Mesendoderm (in vitro differentiated cells): ENCODE data around the gene GCAT.

Experiments used
- DNase-seq: peaks from one replicate; pipeline ENCODE4 v3.0.0; 2013
- H2AK5ac ChIP-seq: 2 replicates; pipeline ENCODE4 v1.6.1; 2013; ENCODE audit warnings: low read length, inconsistent platforms
- H2BK120ac ChIP-seq: 2 replicates; pipeline ENCODE4 v1.6.1; 2013; ENCODE audit warnings: low read depth, mild to moderate bottlenecking, low read length, moderate library complexity, mixed read lengths
- H2BK15ac ChIP-seq: replicated peaks from 2 replicates; pipeline ENCODE4 v1.6.1; 2013; ENCODE audit warnings: low read depth, mild to moderate bottlenecking, moderate library complexity
- H2BK5ac ChIP-seq: 2 replicates; pipeline ENCODE4 v1.6.1; 2013; ENCODE audit warnings: low read length, inconsistent platforms
- H3K18ac ChIP-seq: 2 replicates; pipeline ENCODE4 v1.6.1; 2013; ENCODE audit warnings: mild to moderate bottlenecking, low read length, mixed read lengths
- H3K23ac ChIP-seq: one replicate; pipeline ENCODE4 v1.6.1; 2013; ENCODE audit warnings: low read length
- H3K27ac ChIP-seq: 2 replicates; pipeline ENCODE4 v1.5.1; 2013; ENCODE audit warnings: low read depth, mild to moderate bottlenecking, inconsistent platforms, low read length, moderate library complexity
- H3K27me3 ChIP-seq: 2 replicates; pipeline ENCODE4 v1.6.1; 2013; ENCODE audit warnings: low read length, control low read depth, mild to moderate bottlenecking, inconsistent platforms; ENCODE audit not compliant: insufficient read depth, poor library complexity
- H3K36me3 ChIP-seq: 2 replicates; pipeline ENCODE4 v1.6.1; 2013; ENCODE audit warnings: low read length, inconsistent platforms; ENCODE audit not compliant: control insufficient read depth, insufficient read depth
- H3K4ac ChIP-seq: one replicate; pipeline ENCODE4 v1.6.1; 2013; ENCODE audit warnings: low read depth, mild to moderate bottlenecking, low read length, moderate library complexity
- H3K4me1 ChIP-seq: 2 replicates; pipeline ENCODE4 v1.6.1; 2013; ENCODE audit warnings: low read depth, low read length, inconsistent platforms; ENCODE audit not compliant: control insufficient read depth
- H3K4me2 ChIP-seq: 2 replicates; pipeline ENCODE4 v1.6.1; 2013; ENCODE audit warnings: low read length
- H3K4me3 ChIP-seq: 2 replicates; pipeline ENCODE4 v1.5.1; 2013; ENCODE audit warnings: mild to moderate bottlenecking, low read length
- H3K56ac ChIP-seq: one replicate; pipeline ENCODE4 v1.6.1; 2013; ENCODE audit warnings: low read length
- H3K79me1 ChIP-seq: 2 replicates; pipeline ENCODE4 v1.6.1; 2013; ENCODE audit warnings: low read length, inconsistent platforms
- H3K79me2 ChIP-seq: 2 replicates; pipeline ENCODE4 v1.6.1; 2013; ENCODE audit warnings: mild to moderate bottlenecking, low read length; ENCODE audit not compliant: control insufficient read depth, insufficient read depth
- H3K9ac ChIP-seq: 2 replicates; pipeline ENCODE4 v1.6.1; 2013; ENCODE audit warnings: low read length, inconsistent platforms
- H4K5ac ChIP-seq: one replicate; pipeline ENCODE4 v1.6.1; 2013; ENCODE audit warnings: low read length
- H4K8ac ChIP-seq: one replicate; pipeline ENCODE4 v1.6.1; 2013; ENCODE audit warnings: low read depth, mild to moderate bottlenecking, control low read depth, low read length, moderate library complexity
- WGBS: extraction: QIAGEN DNeasy Blood & Tissue Kit; methylation state at CpG from one replicate; pipeline ENCODE4 v1.1.7; 2013; ENCODE audit warnings: low lambda C conversion rate, missing lambda C conversion rate; ENCODE audit not compliant: insufficient coverage; ENCODE audit errors: extremely low coverage; 5-methylcytosine and 5-hydroxymethylcytosine counted together

GCAT gene

DNA sequence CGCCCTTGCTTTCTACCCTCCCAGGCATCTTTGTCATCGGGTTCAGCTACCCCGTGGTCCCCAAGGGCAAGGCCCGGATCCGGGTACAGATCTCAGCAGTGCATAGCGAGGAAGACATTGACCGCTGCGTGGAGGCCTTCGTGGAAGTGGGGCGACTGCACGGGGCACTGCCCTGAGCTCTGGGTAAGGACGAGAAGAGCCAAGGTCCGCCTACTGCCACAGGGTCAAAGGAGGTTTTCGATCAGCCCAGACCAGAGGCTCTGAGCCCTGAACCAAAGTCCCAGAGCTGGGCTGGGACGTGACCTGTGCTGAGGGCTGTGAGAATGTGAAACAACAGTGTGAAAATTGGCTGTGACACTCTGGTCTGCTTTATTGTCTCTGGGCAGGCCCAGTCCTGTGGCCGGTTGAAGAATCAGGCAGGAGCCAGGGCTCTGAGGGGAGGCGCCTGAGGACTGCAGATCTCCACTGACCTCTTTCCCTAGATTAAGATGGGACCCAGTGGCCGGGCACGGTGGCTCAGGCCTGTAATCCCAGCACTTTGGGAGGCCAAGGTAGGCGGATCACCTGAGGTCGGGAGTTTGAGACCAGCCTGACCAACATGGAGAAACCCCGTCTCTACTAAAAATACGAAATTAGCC is 8.9 kb downstream of the GCAT start:
- no peak overlapping the region for H2AK5ac ChIP-seq
- no peak overlapping the region for H2BK120ac ChIP-seq
- peaks cover 5% of the 10 kb centered on the region for H3K4me1 ChIP-seq
- no peak overlapping the region for H2BK5ac ChIP-seq
- no peak for DNase-seq
- no peak overlapping the region for H3K4me2 ChIP-seq
- H3K4me3 ChIP-seq, result no peak overlapping the region
- no peak overlapping the region for H3K9ac ChIP-seq
- H3K27ac ChIP-seq, result no peak overlapping the region
- H3K36me3 ChIP-seq, result no peaks in the 10 kb centered on the region
- no peak overlapping the region for H4K8ac ChIP-seq
- H3K79me2 ChIP-seq, result no peaks in the 10 kb centered on the region
- H4K5ac ChIP-seq, result no peak overlapping the region
- no peak overlapping the region for H2BK15ac ChIP-seq
- no CpG with 5 or more reads among the region's 23 CpGs for WGBS
- H3K23ac ChIP-seq, result no peak overlapping the region
- no peak overlapping the region for H3K4ac ChIP-seq
- no peak overlapping the region for H3K56ac ChIP-seq
- peaks cover 6% of the 10 kb centered on the region for H3K27me3 ChIP-seq
- H3K18ac ChIP-seq, result no peak overlapping the region
- H3K79me1 ChIP-seq, result no peaks in the 10 kb centered on the region

DNA sequence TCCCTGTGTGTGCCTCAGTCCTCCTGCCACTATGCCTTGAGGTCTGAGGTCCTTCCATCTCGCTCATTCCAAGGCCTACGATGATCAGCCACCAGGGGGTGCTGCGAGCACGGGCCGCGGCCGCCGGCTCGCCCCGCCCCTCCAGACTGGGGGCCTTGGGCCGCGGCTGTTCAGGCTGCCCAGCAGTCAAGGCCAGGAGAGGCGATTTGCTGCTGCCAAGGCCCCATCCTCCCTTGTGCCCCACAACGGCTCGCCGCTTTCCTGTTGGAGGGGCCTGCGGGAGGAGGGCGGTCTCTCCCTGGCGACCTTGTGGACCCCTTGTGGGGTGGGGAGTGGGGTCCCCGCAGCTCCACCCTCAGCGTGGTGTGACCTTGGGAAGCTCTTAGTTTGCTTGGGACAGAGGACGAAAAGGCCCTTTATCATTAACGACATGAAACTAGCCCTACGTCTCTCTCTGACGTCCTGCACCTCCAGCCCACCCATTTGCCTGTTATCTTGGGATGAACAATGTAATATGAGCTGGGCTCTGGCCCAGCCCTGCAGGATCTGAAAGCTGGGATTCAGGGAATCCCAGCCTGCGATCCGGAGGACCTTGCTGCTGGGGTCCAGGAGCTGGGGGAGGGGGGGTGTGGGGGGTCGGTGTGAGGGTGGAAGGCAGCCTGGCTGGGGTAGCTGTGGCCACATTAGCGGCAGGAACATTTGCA is 10.1 kb downstream of the GCAT start:
- Histone ChIP-seq H3K4me1 (peaks cover 5% of the 10 kb centered on the region), H3K23ac (peak overlapping the region; percentile 15), H3K27ac (peak overlapping the region; percentile 27), H3K36me3 (no peaks in the 10 kb centered on the region), H2BK5ac (peak overlapping the region; percentile 63), H3K9ac (peak overlapping the region; percentile 80), H3K79me1 (no peaks in the 10 kb centered on the region), H2BK120ac (no peak overlapping the region), H3K27me3 (peaks cover 6% of the 10 kb centered on the region), H2BK15ac (no peak overlapping the region), H3K79me2 (no peaks in the 10 kb centered on the region), H3K18ac (no peak overlapping the region), H4K8ac (no peak overlapping the region), H4K5ac (no peak overlapping the region), H3K4me2 (peak overlapping the region; percentile 95), H2AK5ac (no peak overlapping the region), H3K56ac (peak overlapping the region; percentile 96), H3K4ac (no peak overlapping the region), H3K4me3 (peak overlapping the region; percentile 15)
- peak; percentile 90 for DNase-seq
- WGBS, result no CpG with 5 or more reads among the region's 29 CpGs

DNA sequence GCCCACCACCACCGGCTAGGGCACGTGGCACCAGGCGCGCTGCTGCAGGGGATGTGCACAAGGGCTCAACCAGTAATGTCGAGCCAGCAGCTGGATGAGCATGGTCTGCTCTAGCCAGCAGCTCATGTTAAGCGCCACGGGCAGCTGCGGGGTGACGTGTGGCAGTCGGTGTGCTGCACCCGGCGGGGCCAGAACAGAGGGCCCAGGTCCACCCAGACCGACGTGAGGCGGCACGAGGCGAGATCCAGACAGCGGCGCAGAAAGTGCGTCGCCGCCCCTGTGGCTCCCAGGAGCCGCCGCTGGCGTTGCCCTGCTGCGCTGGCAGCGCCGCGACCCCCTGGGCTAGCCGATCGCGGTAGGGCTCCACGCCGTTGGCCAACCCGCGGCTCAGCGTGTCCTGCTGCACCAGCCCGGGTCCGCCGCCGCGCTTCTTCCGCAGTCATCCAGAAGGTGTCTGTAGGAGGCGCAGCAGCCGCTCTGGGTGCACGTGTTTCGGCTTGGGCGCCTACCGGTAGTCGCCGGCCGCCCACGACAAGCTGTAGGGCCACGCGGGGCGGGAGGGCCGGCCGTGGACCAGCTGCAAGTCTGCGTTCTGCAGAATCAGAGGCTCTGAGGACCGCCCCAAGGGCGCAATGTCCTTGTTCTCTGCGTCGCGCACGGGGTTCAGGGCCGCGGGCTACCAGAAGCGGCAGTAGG is 10.8 kb downstream of the GCAT start:
- H3K18ac ChIP-seq, result no peak overlapping the region
- peak overlapping the region; percentile 51 for H3K4me2 ChIP-seq
- H2BK5ac ChIP-seq, result no peak overlapping the region
- no peaks in the 10 kb centered on the region for H3K79me2 ChIP-seq
- H3K4me3 ChIP-seq, result no peak overlapping the region
- WGBS, result no CpG with 5 or more reads among the region's 68 CpGs
- H2BK120ac ChIP-seq, result no peak overlapping the region
- no peak overlapping the region for H2AK5ac ChIP-seq
- H3K36me3 ChIP-seq, result no peaks in the 10 kb centered on the region
- peak overlapping the region; percentile 15 for H3K23ac ChIP-seq
- no peak overlapping the region for H3K27ac ChIP-seq
- DNase-seq, result peak; percentile 77
- no peak overlapping the region for H3K4ac ChIP-seq
- H3K56ac ChIP-seq, result peak overlapping the region; percentile 89
- no peak overlapping the region for H2BK15ac ChIP-seq
- peak overlapping the region; percentile 65 for H3K9ac ChIP-seq
- no peaks in the 10 kb centered on the region for H3K79me1 ChIP-seq
- peaks cover 6% of the 10 kb centered on the region for H3K27me3 ChIP-seq
- H4K8ac ChIP-seq, result no peak overlapping the region
- peaks cover 5% of the 10 kb centered on the region for H3K4me1 ChIP-seq
- no peak overlapping the region for H4K5ac ChIP-seq

DNA sequence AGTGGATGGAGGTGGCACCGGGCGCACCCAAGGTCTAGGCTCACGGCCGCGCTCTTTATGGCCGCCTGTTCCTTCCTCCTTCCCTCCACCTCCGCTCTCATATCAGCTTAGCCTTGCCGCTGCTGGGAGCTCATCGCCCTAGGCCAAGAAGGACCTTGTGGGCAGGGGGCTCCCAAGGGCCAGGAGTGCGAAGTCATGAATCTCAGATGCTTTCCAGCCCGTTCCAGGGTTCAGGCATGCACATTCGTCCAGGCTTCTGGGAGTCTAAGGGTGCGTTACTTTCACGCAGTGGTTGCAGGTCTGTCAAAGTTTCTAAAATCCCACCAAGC is 11.3 kb downstream of the GCAT start:
- no peak overlapping the region for H2BK15ac ChIP-seq
- no peak overlapping the region for H4K5ac ChIP-seq
- H2BK120ac ChIP-seq, result no peak overlapping the region
- H3K4ac ChIP-seq, result no peak overlapping the region
- H3K23ac ChIP-seq, result no peak overlapping the region
- H3K4me1 ChIP-seq, result peaks cover 5% of the 10 kb centered on the region
- peak overlapping the region; percentile 46 for H3K4me2 ChIP-seq
- no peak overlapping the region for H3K4me3 ChIP-seq
- WGBS, result no CpG with 5 or more reads among the region's 14 CpGs
- H3K56ac ChIP-seq, result peak overlapping the region; percentile 78
- no peak overlapping the region for H2BK5ac ChIP-seq
- H3K79me1 ChIP-seq, result no peaks in the 10 kb centered on the region
- no peak overlapping the region for H2AK5ac ChIP-seq
- H3K9ac ChIP-seq, result peak overlapping the region; percentile 65
- H3K18ac ChIP-seq, result no peak overlapping the region
- peaks cover 9% of the 10 kb centered on the region for H3K27me3 ChIP-seq
- no peaks in the 10 kb centered on the region for H3K79me2 ChIP-seq
- H3K27ac ChIP-seq, result no peak overlapping the region
- DNase-seq, result peak; percentile 22
- H3K36me3 ChIP-seq, result no peaks in the 10 kb centered on the region
- H4K8ac ChIP-seq, result no peak overlapping the region

DNA sequence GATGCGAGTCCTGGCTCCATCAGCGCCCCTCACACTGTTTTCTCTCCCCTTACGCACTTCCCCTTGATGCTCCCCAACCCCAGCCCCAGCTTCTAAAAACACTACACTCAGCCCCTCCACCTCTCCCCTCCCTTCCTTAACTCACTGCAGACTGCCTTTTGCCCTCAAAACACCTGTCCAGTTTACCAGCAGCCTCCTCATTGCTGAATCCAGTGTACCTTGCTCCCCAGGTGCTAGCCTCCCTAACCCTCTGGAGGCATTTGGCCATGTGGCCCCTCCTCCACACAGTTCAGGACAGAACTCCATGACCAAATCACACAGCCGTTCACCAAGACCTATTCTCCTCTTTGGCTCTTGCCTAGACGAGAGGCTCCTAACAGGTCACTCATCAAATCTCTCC is 12.6 kb downstream of the GCAT start:
- Histone ChIP-seq H3K4ac (no peak overlapping the region), H3K18ac (no peak overlapping the region), H2BK15ac (no peak overlapping the region), H2BK120ac (no peak overlapping the region), H3K4me1 (peaks cover 5% of the 10 kb centered on the region), H4K5ac (no peak overlapping the region), H3K9ac (no peak overlapping the region), H3K27me3 (peaks cover 16% of the 10 kb centered on the region), H3K79me2 (no peaks in the 10 kb centered on the region), H3K56ac (no peak overlapping the region), H2BK5ac (no peak overlapping the region), H3K79me1 (no peaks in the 10 kb centered on the region), H4K8ac (no peak overlapping the region), H3K23ac (no peak overlapping the region), H2AK5ac (no peak overlapping the region), H3K27ac (no peak overlapping the region), H3K4me2 (no peak overlapping the region), H3K36me3 (no peaks in the 10 kb centered on the region), H3K4me3 (no peak overlapping the region)
- no peak for DNase-seq
- WGBS, result no CpG with 5 or more reads among the region's 5 CpGs
